BJ (cell line): ENCODE measurements around the gene SBF2. TPM values are rescaled to one million over a fixed set of nuclear protein-coding genes. Genes with fewer than 3 reads are reported as not detected.

Experiments used
- CTCF ChIA-PET: fragments of 350-600 bp; formaldehyde crosslinking; extraction: SDS; loops from one replicate; lab custom pipeline; 2021; ENCODE audit warnings: antibody characterized with exemption, inconsistent platforms; lab: Yijun Ruan, JAX
- POLR2A ChIA-PET: fragments of 300-600 bp; sonication (Branson Sonifier 250); formaldehyde crosslinking; extraction: SDS; loops from one replicate; lab custom pipeline; 2021; ENCODE audit warnings: antibody characterized with exemption; lab: Charles Lee
- DNase-seq: peaks from one replicate; pipeline ENCODE4 v3.0.0-alpha.2; 2011; ENCODE audit warnings: low read depth
- H3K27me3 ChIP-seq: 2 replicates; pipeline ENCODE4 v1.6.0; 2011; ENCODE audit warnings: low read length; ENCODE audit not compliant: control insufficient read depth, insufficient read depth
- H3K36me3 ChIP-seq: 2 replicates; pipeline ENCODE4 v1.5.1; 2011; ENCODE audit warnings: low read length; ENCODE audit not compliant: control insufficient read depth, insufficient read depth
- H3K4me3 ChIP-seq: 2 replicates; pipeline ENCODE4 v1.5.1; 2011; ENCODE audit warnings: low read depth, mild to moderate bottlenecking, control low read depth, low read length
- CTCF ChIP-seq: IDR thresholded peaks from 2 replicates; pipeline ENCODE4 v1.5.1; 2011; ENCODE audit warnings: low read depth, mild to moderate bottlenecking, control low read depth, inconsistent platforms, low read length, moderate library complexity; ENCODE audit not compliant: insufficient read depth
- polyA plus RNA-seq: library from polyadenylated mRNA; depleted of rRNA; stranded (reverse); fragments of >200 nt; gene quantifications from 2 replicates; pipeline ENCODE4 v1.2.3, GENCODE V29; 2011

The SBF2 gene
- polyA plus RNA-seq, 1 experiment: 33.8 TPM

GRCh38 chr11:9823887-9824385 lies 470.1 kb downstream of the SBF2 start:
- no peak for TF ChIP-seq CTCF
- no peak for DNase-seq
- no peak overlapping the region for H3K4me3 ChIP-seq
- ChIA-PET POLR2A (no interaction called here), CTCF (no interaction called here)
- H3K36me3 ChIP-seq: no peaks in the 10 kb centered on the region
- no peaks in the 10 kb centered on the region for H3K27me3 ChIP-seq

GRCh38 chr11:9823439-9823838 lies 470.6 kb downstream of the SBF2 start:
- no peak overlapping the region for H3K4me3 ChIP-seq
- no peaks in the 10 kb centered on the region for H3K27me3 ChIP-seq
- no peak for DNase-seq
- no peak for TF ChIP-seq CTCF
- POLR2A ChIA-PET: no interaction called here
- no peaks in the 10 kb centered on the region for H3K36me3 ChIP-seq
- CTCF ChIA-PET: interaction anchor here (0.6 kb wide), 1 partner anchor 843 kb away, joined by 3 read pairs; no protein-coding TSS in a partner anchor

GRCh38 chr11:9821008-9821752 lies 472.8 kb downstream of the SBF2 start:
- CTCF ChIA-PET: interaction anchor here (0.8 kb wide), 1 partner anchor 152 kb away, joined by 4 read pairs; no protein-coding TSS in a partner anchor
- no peak for TF ChIP-seq CTCF
- Histone ChIP-seq H3K36me3 (no peaks in the 10 kb centered on the region), H3K27me3 (no peaks in the 10 kb centered on the region), H3K4me3 (no peak overlapping the region)
- POLR2A ChIA-PET: interaction anchor here (0.5 to 0.7 kb wide), 4 partner anchors 18 to 484 kb away, joined by 3 to 7 read pairs (median 4); partner anchors contain the start of gene ADM
- DNase-seq: no peak

- ChIA-PET CTCF (no interaction called here), POLR2A (interaction anchor here (0.6 kb wide), 1 partner anchor 23 kb away, joined by 3 read pairs; no protein-coding TSS in a partner anchor)
- H3K27me3 ChIP-seq: no peaks in the 10 kb centered on the region
- no peak for TF ChIP-seq CTCF
- no peaks in the 10 kb centered on the region for H3K36me3 ChIP-seq
- DNase-seq: no peak
- H3K4me3 ChIP-seq: no peak overlapping the region
Observed at GRCh38 chr11:9820260-9820659, 473.8 kb downstream of the SBF2 start.

GRCh38 chr11:9817191-9817590 lies 476.8 kb downstream of the SBF2 start:
- Histone ChIP-seq H3K27me3 (no peaks in the 10 kb centered on the region), H3K36me3 (no peaks in the 10 kb centered on the region), H3K4me3 (no peak overlapping the region)
- CTCF ChIA-PET: no interaction called here
- POLR2A ChIA-PET: interaction anchor here (0.8 kb wide), 1 partner anchor 241 kb away, joined by 3 read pairs; no protein-coding TSS in a partner anchor
- no peak for TF ChIP-seq CTCF
- no peak for DNase-seq
